Thymus (tissue), 2 donors: Measurements from ENCODE around the gene TLK1. TPM values are rescaled to one million over a fixed set of nuclear protein-coding genes. Genes with fewer than 3 reads are reported as not detected.

Experiments used
- polyA plus RNA-seq: library from polyadenylated mRNA; stranded (reverse); fragments of 200-250 nt; gene quantifications from one replicate; pipeline ENCODE4 v1.2.3, GENCODE V29; 2013
- total RNA-seq: library from RNA; stranded (reverse); fragments of 120-200 nt; gene quantifications from one replicate; pipeline ENCODE4 v1.2.4, GENCODE V29; 2013
- donor health status: healthy.

The TLK1 gene
- total and polyA plus RNA-seq, 2 donors, result 15.5 to 29.3 TPM

Other genes with a start within 250 kb of the TLK1 start
- gene GORASP2, start 231.6 kb downstream of the TLK1 start, total RNA-seq, result 22.1 TPM
- gene GORASP2, start 231.6 kb downstream of the TLK1 start, polyA plus RNA-seq, result 34.3 TPM